Measurements from ENCODE around the gene ATF4. TPM values are rescaled to one million over a fixed set of nuclear protein-coding genes. Genes with fewer than 3 reads are reported as not detected.

ATF4 gene
- total and polyA plus RNA-seq, 2 of the 13 experiments (the other 11 are each of a cell fraction or from before 2014, with no cell fraction given), result 486 to 1,297 TPM

DNA sequence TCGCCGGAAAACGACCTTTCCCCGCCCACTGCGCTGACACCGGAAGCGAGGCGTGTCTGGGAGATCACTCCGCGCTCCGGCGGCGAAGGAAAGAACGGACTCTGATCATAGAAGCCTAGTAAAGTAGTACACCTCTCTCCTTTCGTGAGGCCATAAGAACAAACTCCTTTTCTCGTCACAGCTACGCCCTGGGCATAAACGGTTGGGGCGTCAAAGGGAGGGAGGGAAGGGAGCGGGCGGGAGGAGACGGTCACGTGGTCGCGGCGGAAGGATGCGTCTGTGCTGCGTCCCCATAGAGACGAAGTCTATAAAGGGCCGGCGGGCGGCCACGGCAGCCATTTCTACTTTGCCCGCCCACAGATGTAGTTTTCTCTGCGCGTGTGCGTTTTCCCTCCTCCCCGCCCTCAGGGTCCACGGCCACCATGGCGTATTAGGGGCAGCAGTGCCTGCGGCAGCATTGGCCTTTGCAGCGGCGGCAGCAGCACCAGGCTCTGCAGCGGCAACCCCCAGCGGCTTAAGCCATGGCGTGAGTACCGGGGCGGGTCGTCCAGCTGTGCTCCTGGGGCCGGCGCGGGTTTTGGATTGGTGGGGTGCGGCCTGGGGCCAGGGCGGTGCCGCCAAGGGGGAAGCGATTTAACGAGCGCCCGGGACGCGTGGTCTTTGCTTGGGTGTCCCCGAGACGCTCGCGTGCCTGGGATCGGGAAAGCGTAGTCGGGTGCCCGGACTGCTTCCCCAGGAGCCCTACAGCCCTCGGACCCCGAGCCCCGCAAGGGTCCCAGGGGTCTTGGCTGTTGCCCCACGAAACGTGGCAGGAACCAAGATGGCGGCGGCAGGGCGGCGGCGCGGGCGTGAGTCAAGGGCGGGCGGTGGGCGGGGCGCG, at the start of gene ATF4 (continued):
- TF ChIP-seq ETS1 (CRISPR knock-in tag; IDR thresholded peaks at IDR 0.05) (no peak; the same call in 1 of the 2 replicates), RBFOX2 (IDR thresholded peaks at IDR 0.05; ENCODE audit: low read depth, low read length) (peak; percentile 100), ZNF274 (CRISPR knock-in tag; IDR thresholded peaks at IDR 0.05) (peak; percentile 86), FLYWCH1 (CRISPR knock-in tag; IDR thresholded peaks at IDR 0.05) (0 out of 2 replicates have a peak, but pooled peaks have one; percentile 18), ZNF558 (CRISPR knock-in tag; IDR thresholded peaks at IDR 0.05; ENCODE audit: borderline replicate concordance) (peak; percentile 44; the same call in 1 of the 2 replicates), ZNF232 (CRISPR knock-in tag; IDR thresholded peaks at IDR 0.05; ENCODE audit: borderline replicate concordance) (no peak; the same call in none of the 2 replicates), DR1 (CRISPR knock-in tag; IDR thresholded peaks at IDR 0.05) (peak; percentile 60), SMARCE1 (IDR thresholded peaks at IDR 0.05; ENCODE audit: borderline replicate concordance) (no peak), POGK (CRISPR knock-in tag; conservative IDR thresholded peaks at IDR 0.05) (peak; percentile 82; the same call in 1 of the 2 replicates), ZNF281 (CRISPR knock-in tag; IDR thresholded peaks at IDR 0.05; ENCODE audit: borderline replicate concordance) (peak; percentile 51; the same call in 1 of the 2 replicates), KAT7 (CRISPR knock-in tag; IDR thresholded peaks at IDR 0.05; ENCODE audit: borderline replicate concordance) (peak; percentile 87), IRF2 (CRISPR knock-in tag; IDR thresholded peaks at IDR 0.05) (peak; percentile 65), HDAC1 (CRISPR knock-in tag; IDR thresholded peaks at IDR 0.05) (peak; percentile 75)
- TF ChIP-seq, protein P1, sequence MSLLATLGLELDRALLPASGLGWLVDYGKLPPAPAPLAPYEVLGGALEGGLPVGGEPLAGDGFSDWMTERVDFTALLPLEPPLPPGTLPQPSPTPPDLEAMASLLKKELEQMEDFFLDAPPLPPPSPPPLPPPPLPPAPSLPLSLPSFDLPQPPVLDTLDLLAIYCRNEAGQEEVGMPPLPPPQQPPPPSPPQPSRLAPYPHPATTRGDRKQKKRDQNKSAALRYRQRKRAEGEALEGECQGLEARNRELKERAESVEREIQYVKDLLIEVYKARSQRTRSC (CRISPR knock-in tag; IDR thresholded peaks at IDR 0.05; ENCODE audit: low read depth), result no peak; the same call in 1 of the 2 replicates
- TF ChIP-seq, protein P2, sequence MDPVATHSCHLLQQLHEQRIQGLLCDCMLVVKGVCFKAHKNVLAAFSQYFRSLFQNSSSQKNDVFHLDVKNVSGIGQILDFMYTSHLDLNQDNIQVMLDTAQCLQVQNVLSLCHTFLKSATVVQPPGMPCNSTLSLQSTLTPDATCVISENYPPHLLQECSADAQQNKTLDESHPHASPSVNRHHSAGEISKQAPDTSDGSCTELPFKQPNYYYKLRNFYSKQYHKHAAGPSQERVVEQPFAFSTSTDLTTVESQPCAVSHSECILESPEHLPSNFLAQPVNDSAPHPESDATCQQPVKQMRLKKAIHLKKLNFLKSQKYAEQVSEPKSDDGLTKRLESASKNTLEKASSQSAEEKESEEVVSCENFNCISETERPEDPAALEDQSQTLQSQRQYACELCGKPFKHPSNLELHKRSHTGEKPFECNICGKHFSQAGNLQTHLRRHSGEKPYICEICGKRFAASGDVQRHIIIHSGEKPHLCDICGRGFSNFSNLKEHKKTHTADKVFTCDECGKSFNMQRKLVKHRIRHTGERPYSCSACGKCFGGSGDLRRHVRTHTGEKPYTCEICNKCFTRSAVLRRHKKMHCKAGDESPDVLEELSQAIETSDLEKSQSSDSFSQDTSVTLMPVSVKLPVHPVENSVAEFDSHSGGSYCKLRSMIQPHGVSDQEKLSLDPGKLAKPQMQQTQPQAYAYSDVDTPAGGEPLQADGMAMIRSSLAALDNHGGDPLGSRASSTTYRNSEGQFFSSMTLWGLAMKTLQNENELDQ (CRISPR knock-in tag; IDR thresholded peaks at IDR 0.05; ENCODE audit: borderline replicate concordance), result peak; percentile 86; the same call in 1 of the 2 replicates
- TF ChIP-seq, protein P3, sequence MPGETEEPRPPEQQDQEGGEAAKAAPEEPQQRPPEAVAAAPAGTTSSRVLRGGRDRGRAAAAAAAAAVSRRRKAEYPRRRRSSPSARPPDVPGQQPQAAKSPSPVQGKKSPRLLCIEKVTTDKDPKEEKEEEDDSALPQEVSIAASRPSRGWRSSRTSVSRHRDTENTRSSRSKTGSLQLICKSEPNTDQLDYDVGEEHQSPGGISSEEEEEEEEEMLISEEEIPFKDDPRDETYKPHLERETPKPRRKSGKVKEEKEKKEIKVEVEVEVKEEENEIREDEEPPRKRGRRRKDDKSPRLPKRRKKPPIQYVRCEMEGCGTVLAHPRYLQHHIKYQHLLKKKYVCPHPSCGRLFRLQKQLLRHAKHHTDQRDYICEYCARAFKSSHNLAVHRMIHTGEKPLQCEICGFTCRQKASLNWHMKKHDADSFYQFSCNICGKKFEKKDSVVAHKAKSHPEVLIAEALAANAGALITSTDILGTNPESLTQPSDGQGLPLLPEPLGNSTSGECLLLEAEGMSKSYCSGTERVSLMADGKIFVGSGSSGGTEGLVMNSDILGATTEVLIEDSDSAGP (CRISPR knock-in tag; IDR thresholded peaks at IDR 0.05; ENCODE audit: borderline replicate concordance), result peak; percentile 68

Measured in HepG2 (cell line).